ENCODE measurements around the gene PRXL2A. TPM values are rescaled to one million over a fixed set of nuclear protein-coding genes. Genes with fewer than 3 reads are reported as not detected.
A peak's percentile ranks its signal among the peaks of the same experiment; 100 is the strongest.
"Not testable (repeated sequence)": the region's sequence is repeated elsewhere in the genome, so short reads cannot be mapped to it uniquely, and the experiment has no call there.

The PRXL2A gene
- 99.8 TPM for polyA plus RNA-seq
- long read RNA-seq, donor 1, full-length matches to known transcripts, result 45 of 62 reads
- long read RNA-seq, donor 1, partial matches to known transcripts, result 17 of 62 reads
- long read RNA-seq, donor 1, other reads (novel, unspliced or antisense), result 0 of 62 reads
- long read RNA-seq, donor 2, full-length matches to known transcripts, result 127 of 257 reads
- long read RNA-seq, donor 2, partial matches to known transcripts, result 130 of 257 reads
- long read RNA-seq, donor 2, other reads (novel, unspliced or antisense), result 0 of 257 reads
- long read RNA-seq, donor 3, result 0 reads
- long read RNA-seq, donor 4, full-length matches to known transcripts, result 9 of 9 reads
- long read RNA-seq, donor 4, partial matches to known transcripts, result 0 of 9 reads
- long read RNA-seq, donor 4, other reads (novel, unspliced or antisense), result 0 of 9 reads
- long read RNA-seq, donor 5, full-length matches to known transcripts, result 31 of 31 reads
- long read RNA-seq, donor 5, partial matches to known transcripts, result 0 of 31 reads
- long read RNA-seq, donor 5, other reads (novel, unspliced or antisense), result 0 of 31 reads
- long read RNA-seq, donor 6, full-length matches to known transcripts, result 72 of 159 reads
- long read RNA-seq, donor 6, partial matches to known transcripts, result 87 of 159 reads
- long read RNA-seq, donor 6, other reads (novel, unspliced or antisense), result 0 of 159 reads
- long read RNA-seq, donor 7, full-length matches to known transcripts, result 16 of 23 reads
- long read RNA-seq, donor 7, partial matches to known transcripts, result 7 of 23 reads
- long read RNA-seq, donor 7, other reads (novel, unspliced or antisense), result 0 of 23 reads
- long read RNA-seq, donor 8, full-length matches to known transcripts, result 109 of 150 reads
- long read RNA-seq, donor 8, partial matches to known transcripts, result 41 of 150 reads
- long read RNA-seq, donor 8, other reads (novel, unspliced or antisense), result 0 of 150 reads
- long read RNA-seq, donor 9, full-length matches to known transcripts, result 84 of 165 reads
- long read RNA-seq, donor 9, partial matches to known transcripts, result 81 of 165 reads
- long read RNA-seq, donor 9, other reads (novel, unspliced or antisense), result 0 of 165 reads
- long read RNA-seq, donor 10, full-length matches to known transcripts, result 77 of 104 reads
- long read RNA-seq, donor 10, partial matches to known transcripts, result 27 of 104 reads
- long read RNA-seq, donor 10, other reads (novel, unspliced or antisense), result 0 of 104 reads
- long read RNA-seq, donor 11, full-length matches to known transcripts, result 46 of 65 reads
- long read RNA-seq, donor 11, partial matches to known transcripts, result 19 of 65 reads
- long read RNA-seq, donor 11, other reads (novel, unspliced or antisense), result 0 of 65 reads

DNA sequence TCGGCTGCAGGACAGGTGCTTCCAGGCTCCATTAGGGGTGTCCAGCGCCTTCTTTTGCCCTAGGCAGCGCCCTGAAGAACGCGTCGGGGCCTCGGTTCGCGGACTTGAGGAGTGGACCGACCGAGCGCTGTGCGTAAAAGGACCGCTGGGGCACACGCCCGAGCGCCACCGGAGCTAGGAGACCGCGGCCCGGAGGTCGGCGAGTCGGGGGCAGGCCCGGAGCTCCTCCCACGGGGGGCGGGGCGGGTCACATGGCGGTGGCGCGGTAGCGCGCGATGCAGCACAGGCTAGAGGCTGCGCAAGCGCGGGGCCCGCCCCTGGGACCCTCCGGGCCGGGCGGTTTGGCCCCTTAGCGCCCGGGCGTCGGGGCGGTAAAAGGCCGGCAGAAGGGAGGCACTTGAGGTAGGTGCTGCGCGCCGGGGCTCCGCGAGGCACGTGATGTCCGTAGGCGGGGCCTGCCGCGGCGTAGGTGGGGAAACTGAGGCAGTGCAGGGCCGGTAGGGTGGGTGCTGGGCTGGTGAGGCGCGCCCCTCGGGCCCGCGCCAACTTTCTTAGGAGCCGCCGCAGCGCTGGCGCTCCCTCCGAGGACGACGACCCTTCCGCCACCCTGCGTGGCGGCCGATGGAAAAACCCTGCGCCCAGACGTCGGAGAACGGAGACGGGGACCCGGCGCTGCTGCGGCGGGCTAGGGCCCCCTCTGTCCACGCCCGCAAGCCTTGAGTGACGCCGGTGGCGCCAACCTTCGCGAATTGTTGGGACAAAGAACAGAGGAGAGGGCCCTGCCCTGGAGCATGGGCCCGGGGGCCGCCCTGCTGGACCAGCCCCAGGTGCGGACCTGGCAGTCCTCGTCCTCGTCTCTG lies at the start of gene PRXL2A:
Gene PRXL2A, plus strand, starts transcription at position 310 of the 860 bp plus-strand sequence. CDS start 11,917 bp downstream, outside the sequence.
- Histone ChIP-seq H3K9me3 (ENCODE audit: control insufficient read depth, low read depth, low read length) (no peaks in the 10 kb centered on the region), H3K27me3 (ENCODE audit: control insufficient read depth, insufficient read depth, low read length) (no peaks in the 10 kb centered on the region), H3K27ac (ENCODE audit: low read length) (peak within 1 kb of the TSS; percentile 90), H3K4me3 (ENCODE audit: low read length) (peak within 1 kb of the TSS; percentile 77), H3K36me3 (ENCODE audit: control insufficient read depth, insufficient read depth, low read length) (no peaks in the 10 kb centered on the region), H3K4me1 (ENCODE audit: control insufficient read depth, insufficient read depth, low read length) (peaks cover 50% of the 10 kb centered on the region)
- peak; percentile 87 to 92 for DNase-seq
- no CpG with 5 or more reads among the region's 96 CpGs for WGBS (ENCODE audit: insufficient coverage, low lambda C conversion rate)

DNA sequence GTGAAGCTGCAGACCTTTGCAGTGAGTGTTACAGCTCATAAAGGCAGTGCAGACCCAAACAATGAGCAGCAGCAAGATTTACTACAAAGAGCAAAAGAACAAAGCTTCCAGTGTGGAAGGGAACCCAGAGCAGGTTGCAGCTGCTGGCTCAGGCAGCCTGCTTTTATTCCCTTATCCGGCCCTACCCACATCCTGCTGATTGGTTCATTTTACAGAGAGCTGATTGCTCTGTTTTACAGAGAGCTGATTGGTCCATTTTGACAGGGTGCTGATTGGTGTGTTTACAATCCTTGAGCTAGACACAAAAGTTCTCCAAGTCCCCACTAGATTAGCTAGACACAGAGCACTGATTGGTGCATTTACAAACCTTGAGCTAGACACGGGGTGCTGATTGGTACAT lies 49.4 kb upstream of the PRXL2A start:
- H3K4me3 ChIP-seq (ENCODE audit: low read length); H3K4me1 ChIP-seq (ENCODE audit: control insufficient read depth, insufficient read depth, low read length); H3K9me3 ChIP-seq (ENCODE audit: control insufficient read depth, low read depth, low read length); H3K36me3 ChIP-seq (ENCODE audit: control insufficient read depth, insufficient read depth, low read length); DNase-seq; H3K27ac ChIP-seq (ENCODE audit: low read length): not testable (repeated sequence)
- WGBS (ENCODE audit: insufficient coverage, low lambda C conversion rate), result no CpG with 5 or more reads among the region's 2 CpGs
- H3K27me3 ChIP-seq (ENCODE audit: control insufficient read depth, insufficient read depth, low read length), result peaks cover 12% of the 10 kb centered on the region

DNA sequence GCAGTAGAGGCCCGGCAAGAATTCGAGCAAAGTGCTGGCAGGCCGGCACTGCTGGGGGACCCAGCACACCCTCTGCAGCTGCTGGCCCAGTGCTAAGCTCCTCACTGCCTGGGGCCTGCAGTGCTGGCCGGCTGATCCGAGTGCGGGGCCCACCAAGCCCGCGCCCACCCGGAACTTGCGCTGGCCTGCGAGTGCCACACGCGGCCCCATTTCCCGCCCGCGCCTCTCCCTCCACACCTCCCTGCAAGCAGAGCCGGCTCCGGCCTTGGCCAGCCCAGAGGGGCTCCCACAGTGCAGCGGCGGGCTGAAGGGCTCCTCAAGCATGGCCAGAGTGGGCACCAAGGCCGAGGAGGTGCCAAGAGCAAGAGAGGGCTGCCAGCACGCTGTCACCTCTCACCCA lies 48.7 kb upstream of the PRXL2A start:
- WGBS (ENCODE audit: insufficient coverage, low lambda C conversion rate), result no CpG with 5 or more reads among the region's 22 CpGs
- H3K27ac ChIP-seq (ENCODE audit: low read length), result no peak overlapping the region

GRCh38 chr10:80365510-80365909 lies 42.8 kb upstream of the PRXL2A start:
- no CpG with 5 or more reads among the region's 1 CpG for WGBS (ENCODE audit: insufficient coverage, low lambda C conversion rate)
- DNase-seq, result no peak

More for the DNA sequence above, 48.7 kb upstream of the PRXL2A start:
- peaks cover 4% of the 10 kb centered on the region for H3K9me3 ChIP-seq (ENCODE audit: control insufficient read depth, low read depth, low read length)
- H3K27me3 ChIP-seq (ENCODE audit: control insufficient read depth, insufficient read depth, low read length), result peaks cover 12% of the 10 kb centered on the region
- peaks cover 6% of the 10 kb centered on the region for H3K4me1 ChIP-seq (ENCODE audit: control insufficient read depth, insufficient read depth, low read length)
- no peak for DNase-seq
- no peaks in the 10 kb centered on the region for H3K36me3 ChIP-seq (ENCODE audit: control insufficient read depth, insufficient read depth, low read length)
- H3K4me3 ChIP-seq (ENCODE audit: low read length), result no peak overlapping the region

DNA sequence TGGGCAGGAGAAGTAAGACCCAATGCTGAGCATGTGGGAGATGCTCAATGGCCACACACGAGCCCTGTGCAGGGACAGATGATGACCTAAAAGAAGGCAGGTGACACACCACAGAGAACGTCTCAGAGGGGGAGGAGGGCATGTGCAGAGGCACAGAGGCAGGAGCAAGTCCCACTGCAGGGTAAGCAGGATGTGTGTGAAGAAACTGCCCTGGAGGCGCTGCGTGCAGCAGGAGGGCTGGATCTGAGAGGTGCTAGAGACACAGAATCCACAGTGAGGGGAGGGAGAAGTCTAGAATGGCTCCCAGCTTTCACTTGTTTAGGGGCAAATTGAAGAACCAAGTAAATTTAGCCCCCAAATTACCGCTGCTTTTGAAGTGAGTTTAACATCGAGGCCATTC lies 36.9 kb upstream of the PRXL2A start:
- DNase-seq, result no peak
- no peaks in the 10 kb centered on the region for H3K36me3 ChIP-seq (ENCODE audit: control insufficient read depth, insufficient read depth, low read length)
- no peak overlapping the region for H3K27ac ChIP-seq (ENCODE audit: low read length)
- peaks cover 11% of the 10 kb centered on the region for H3K4me1 ChIP-seq (ENCODE audit: control insufficient read depth, insufficient read depth, low read length)
- WGBS (ENCODE audit: insufficient coverage, low lambda C conversion rate), result no CpG with 5 or more reads among the region's 6 CpGs
- H3K9me3 ChIP-seq (ENCODE audit: control insufficient read depth, low read depth, low read length), result peaks cover 9% of the 10 kb centered on the region
- H3K4me3 ChIP-seq (ENCODE audit: low read length), result no peak overlapping the region
- no peaks in the 10 kb centered on the region for H3K27me3 ChIP-seq (ENCODE audit: control insufficient read depth, insufficient read depth, low read length)

More at GRCh38 chr10:80365510-80365909, 42.8 kb upstream of the PRXL2A start:
- H3K4me3 ChIP-seq (ENCODE audit: low read length), result no peak overlapping the region
- H3K4me1 ChIP-seq (ENCODE audit: control insufficient read depth, insufficient read depth, low read length), result no peaks in the 10 kb centered on the region
- H3K27ac ChIP-seq (ENCODE audit: low read length), result no peak overlapping the region
- no peaks in the 10 kb centered on the region for H3K36me3 ChIP-seq (ENCODE audit: control insufficient read depth, insufficient read depth, low read length)
- no peaks in the 10 kb centered on the region for H3K27me3 ChIP-seq (ENCODE audit: control insufficient read depth, insufficient read depth, low read length)
- peaks cover 9% of the 10 kb centered on the region for H3K9me3 ChIP-seq (ENCODE audit: control insufficient read depth, low read depth, low read length)

- Histone ChIP-seq H3K9me3 (ENCODE audit: control insufficient read depth, low read depth, low read length) (peaks cover 3% of the 10 kb centered on the region), H3K27ac (ENCODE audit: low read length) (no peak overlapping the region), H3K4me3 (ENCODE audit: low read length) (no peak overlapping the region), H3K4me1 (ENCODE audit: control insufficient read depth, insufficient read depth, low read length) (peaks cover 11% of the 10 kb centered on the region), H3K36me3 (ENCODE audit: control insufficient read depth, insufficient read depth, low read length) (no peaks in the 10 kb centered on the region), H3K27me3 (ENCODE audit: control insufficient read depth, insufficient read depth, low read length) (no peaks in the 10 kb centered on the region)
- no CpG with 5 or more reads among the region's 5 CpGs for whole genome bisulfite sequencing (ENCODE audit: insufficient coverage, low lambda C conversion rate)
- no peak for DNase-seq
Observed at GRCh38 chr10:80372675-80373074, 35.7 kb upstream of the PRXL2A start.

GRCh38 chr10:80373502-80373901 lies 34.8 kb upstream of the PRXL2A start:
- no CpG with 5 or more reads among the region's 2 CpGs for WGBS (ENCODE audit: insufficient coverage, low lambda C conversion rate)

DNA sequence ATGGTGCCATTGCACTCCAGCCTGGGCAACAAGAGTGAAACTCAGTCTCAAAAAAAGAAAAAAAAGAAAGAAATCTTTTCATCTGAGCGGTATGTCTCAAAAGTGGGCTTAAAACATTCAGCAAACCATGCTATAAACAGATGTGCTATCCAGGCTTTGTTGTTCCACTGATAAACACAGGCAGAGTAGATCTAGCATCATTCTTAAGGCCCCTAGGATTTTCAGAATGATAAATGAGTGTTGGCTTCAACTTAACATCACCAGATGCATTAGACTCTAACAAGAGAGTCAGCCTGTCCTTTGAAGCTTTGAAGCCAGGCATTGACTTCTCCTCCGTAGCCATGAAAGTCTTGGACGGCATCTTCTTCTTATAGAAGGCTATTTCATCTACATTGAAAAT lies 28.6 kb upstream of the PRXL2A start:
- Histone ChIP-seq H3K4me3 (ENCODE audit: low read length) (no peak overlapping the region), H3K36me3 (ENCODE audit: control insufficient read depth, insufficient read depth, low read length) (no peaks in the 10 kb centered on the region), H3K27me3 (ENCODE audit: control insufficient read depth, insufficient read depth, low read length) (no peaks in the 10 kb centered on the region), H3K27ac (ENCODE audit: low read length) (no peak overlapping the region), H3K4me1 (ENCODE audit: control insufficient read depth, insufficient read depth, low read length) (peaks cover 6% of the 10 kb centered on the region), H3K9me3 (ENCODE audit: control insufficient read depth, low read depth, low read length) (no peaks in the 10 kb centered on the region)
- no peak for DNase-seq
- WGBS (ENCODE audit: insufficient coverage, low lambda C conversion rate), result 89% methylated on average over 1 of the region's 3 CpGs

More at GRCh38 chr10:80373502-80373901, 34.8 kb upstream of the PRXL2A start:
- Histone ChIP-seq H3K9me3 (ENCODE audit: control insufficient read depth, low read depth, low read length) (peaks cover 3% of the 10 kb centered on the region), H3K27ac (ENCODE audit: low read length) (peak overlapping the region; percentile 35), H3K27me3 (ENCODE audit: control insufficient read depth, insufficient read depth, low read length) (no peaks in the 10 kb centered on the region), H3K4me1 (ENCODE audit: control insufficient read depth, insufficient read depth, low read length) (peaks cover 13% of the 10 kb centered on the region), H3K4me3 (ENCODE audit: low read length) (no peak overlapping the region), H3K36me3 (ENCODE audit: control insufficient read depth, insufficient read depth, low read length) (no peaks in the 10 kb centered on the region)
- DNase-seq, result no peak

DNA sequence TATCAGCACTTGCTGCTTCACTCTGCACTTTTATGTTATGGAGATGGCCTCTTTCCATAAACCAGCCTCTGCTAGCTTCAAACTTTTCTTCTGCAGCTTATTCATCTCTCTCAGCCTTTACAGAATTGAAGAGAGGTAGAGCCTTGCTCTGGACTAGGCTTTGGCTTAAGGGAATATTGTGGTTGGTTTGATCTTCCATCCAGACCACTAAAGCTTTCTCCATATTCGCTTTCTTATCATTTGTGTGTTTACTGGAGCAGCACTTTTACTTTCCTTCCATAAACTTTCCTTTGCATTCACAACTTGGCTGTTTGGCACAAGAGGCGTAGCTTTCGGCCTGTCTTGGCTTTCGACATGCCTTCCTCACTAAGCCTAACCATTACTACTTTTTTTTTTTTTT lies 28.2 kb upstream of the PRXL2A start:
- DNase-seq, result no peak
- WGBS (ENCODE audit: insufficient coverage, low lambda C conversion rate), result 92% methylated on average over 3 of the region's 4 CpGs
- no peaks in the 10 kb centered on the region for H3K27me3 ChIP-seq (ENCODE audit: control insufficient read depth, insufficient read depth, low read length)
- H3K27ac ChIP-seq (ENCODE audit: low read length), result no peak overlapping the region
- H3K9me3 ChIP-seq (ENCODE audit: control insufficient read depth, low read depth, low read length), result no peaks in the 10 kb centered on the region
- no peaks in the 10 kb centered on the region for H3K36me3 ChIP-seq (ENCODE audit: control insufficient read depth, insufficient read depth, low read length)
- peaks cover 6% of the 10 kb centered on the region for H3K4me1 ChIP-seq (ENCODE audit: control insufficient read depth, insufficient read depth, low read length)
- H3K4me3 ChIP-seq (ENCODE audit: low read length), result no peak overlapping the region
